A673 (cell line): ENCODE measurements around the gene FBLIM1.

Experiments used
- CTCF ChIP-seq: fragments of 300-800, 200-600 bp; sonication (generic); conservative IDR thresholded peaks from 2 replicates; pipeline ENCODE4 v1.5.1; 2017; ENCODE audit warnings: low read depth, mild to moderate bottlenecking, antibody characterized with exemption, low read length, moderate library complexity, mixed read lengths
- EZH2 ChIP-seq: fragments of 200-600 bp; sonication (generic); IDR thresholded peaks from 2 replicates; pipeline ENCODE4 v1.6.1; 2017; ENCODE audit warnings: borderline replicate concordance, low read depth, mild to moderate bottlenecking, mixed read lengths, antibody characterized with exemption, low read length; ENCODE audit not compliant: poor library complexity, severe bottlenecking

- TF ChIP-seq EZH2: no peak
- TF ChIP-seq CTCF: no peak
Observed at GRCh38 chr1:15756143-15757015, 2.2 kb upstream of the FBLIM1 start.
